Measurements from ENCODE around the gene PTPRM.

GRCh38 chr18:7743256-7743655 lies 176.1 kb downstream of the PTPRM start:
- no peak for TF ChIP-seq EZH2 (IDR thresholded peaks at IDR 0.05; ENCODE audit: borderline replicate concordance, low read depth, low read length, severe bottlenecking)
- TF ChIP-seq MYC (IDR thresholded peaks at IDR 0.05; ENCODE audit: low read depth, low read length), result no peak
- no peak for TF ChIP-seq CTCF (IDR thresholded peaks at IDR 0.05; ENCODE audit: extremely low read depth in 1 of 2, insufficient read depth in 1 of 2, low read depth in 1 of 2, low read length in 2 of 2)
- no peak for TF ChIP-seq POLR2A (IDR thresholded peaks at IDR 0.05; ENCODE audit: low read depth, low read length)
- no peak for TF ChIP-seq POLR2AphosphoS5 (IDR thresholded peaks at IDR 0.05; ENCODE audit: insufficient read depth, low read depth, low read length)
- TF ChIP-seq GATA2 (IDR thresholded peaks at IDR 0.05; ENCODE audit: insufficient read depth, insufficient read length, low read depth, low read length), result no peak
- TF ChIP-seq JUN (IDR thresholded peaks at IDR 0.05; ENCODE audit: borderline replicate concordance, insufficient read depth, insufficient read length, low read depth), result no peak
- TF ChIP-seq MAX (IDR thresholded peaks at IDR 0.05; ENCODE audit: insufficient read depth, insufficient read length), result no peak

All from endothelial cell of umbilical vein (primary cell).